CD14-positive monocyte (primary cell): ENCODE measurements around the gene EVA1B. TPM values are rescaled to one million over a fixed set of nuclear protein-coding genes. Genes with fewer than 3 reads are reported as not detected.

Experiments used
- DNase-seq, 3 donors: peaks; one replicate each; pipeline ENCODE4 v3.0.0-alpha.2; 2011 to 2022
- H2AFZ ChIP-seq: 2 replicates; pipeline ENCODE4 v1.6.0; 2012; ENCODE audit warnings: mild to moderate bottlenecking, low read depth, low read length, inconsistent platforms; ENCODE audit not compliant: insufficient read depth, poor library complexity, severe bottlenecking
- H3K27ac ChIP-seq, 2 donors: 1 replicate in 1 of 2; 2 replicates in 1 of 2; pipeline ENCODE4 v1.5.1; 2012 to 2013; ENCODE audit warnings: low read length in 2 of 2, control low read depth in 1 of 2, inconsistent platforms in 1 of 2, low read depth in 1 of 2, mild to moderate bottlenecking in 1 of 2
- H3K27me3 ChIP-seq, 2 donors: one replicate each; pipeline versions ENCODE4 v1.6.0 to v1.6.1; 2011 to 2013; ENCODE audit warnings: low read length in 2 of 2; ENCODE audit not compliant: control insufficient read depth in 2 of 2, insufficient read depth in 2 of 2
- H3K36me3 ChIP-seq, 2 donors: replicated peaks in 1 of 2; 1 replicate in 1 of 2; 2 replicates in 1 of 2; pipeline versions ENCODE4 v1.5.1 to v1.6.1; 2012 to 2013; ENCODE audit warnings: low read length in 2 of 2, control low read depth in 1 of 2, inconsistent platforms in 1 of 2, mild to moderate bottlenecking in 1 of 2; ENCODE audit not compliant: insufficient read depth in 2 of 2, control insufficient read depth in 1 of 2
- H3K4me1 ChIP-seq, 2 donors: 1 replicate in 1 of 2; 2 replicates in 1 of 2; pipeline versions ENCODE4 v1.5.1 to v1.6.1; 2012 to 2013; ENCODE audit warnings: low read length in 2 of 2, control low read depth in 1 of 2, inconsistent platforms in 1 of 2, mild to moderate bottlenecking in 1 of 2, moderate library complexity in 1 of 2; ENCODE audit not compliant: insufficient read depth in 2 of 2, control insufficient read depth in 1 of 2
- H3K4me2 ChIP-seq: replicated peaks from 2 replicates; pipeline ENCODE3; 2012; ENCODE audit warnings: low read length, moderate library complexity, mild to moderate bottlenecking; ENCODE audit not compliant: poor library complexity, severe bottlenecking; ENCODE audit errors: extremely low read depth
- H3K4me3 ChIP-seq, 3 experiments: fragments of 200-600 bp in 1 of 3; sonication (generic) in 1 of 3; replicated peaks in 1 of 3; 1 replicate in 2 of 3; 2 replicates in 1 of 3; pipeline ENCODE4 v1.5.1; 2011 to 2013; ENCODE audit warnings: low read length in 3 of 3, mild to moderate bottlenecking in 3 of 3, control low read depth in 2 of 3, low read depth in 2 of 3, inconsistent platforms in 1 of 3, moderate library complexity in 1 of 3
- H3K79me2 ChIP-seq: 2 replicates; pipeline ENCODE4 v1.6.0; 2012; ENCODE audit warnings: mild to moderate bottlenecking, control low read depth, inconsistent platforms, low read length, moderate library complexity; ENCODE audit not compliant: insufficient read depth
- H3K9ac ChIP-seq: 2 replicates; pipeline ENCODE4 v1.6.0; 2017; ENCODE audit warnings: low read length, mild to moderate bottlenecking; ENCODE audit not compliant: insufficient read depth, poor library complexity, severe bottlenecking
- H3K9me3 ChIP-seq, 2 donors: replicated peaks in 1 of 2; 1 replicate in 1 of 2; 2 replicates in 1 of 2; pipeline versions ENCODE4 v1.5.1 to v1.6.1; 2012 to 2013; ENCODE audit warnings: low read length in 2 of 2, control low read depth in 1 of 2; ENCODE audit not compliant: control insufficient read depth in 1 of 2, insufficient read depth in 1 of 2
- H4K20me1 ChIP-seq: 2 replicates; pipeline ENCODE4 v1.6.0; 2012; ENCODE audit warnings: mild to moderate bottlenecking, low read length, control low read depth, moderate library complexity; ENCODE audit not compliant: insufficient read depth
- H3K27ac Mint-ChIP-seq, 7 donors: one replicate each; pipeline ENCODE4 v1.8.0; 2020; ENCODE audit warnings: mild to moderate bottlenecking in 7 of 7, mixed read lengths in 7 of 7, moderate library complexity in 6 of 7, inconsistent platforms in 2 of 7
- H3K27me3 Mint-ChIP-seq, 3 donors: one replicate each; pipeline ENCODE4 v1.8.0; 2021 to 2022; ENCODE audit warnings: low read depth in 3 of 3, mild to moderate bottlenecking in 3 of 3, mixed read lengths in 3 of 3, moderate library complexity in 3 of 3, inconsistent platforms in 1 of 3
- H3K36me3 Mint-ChIP-seq, 2 donors: one replicate each; pipeline ENCODE4 v1.8.0; 2020; ENCODE audit warnings: mixed read lengths in 2 of 2, inconsistent platforms in 1 of 2, mild to moderate bottlenecking in 1 of 2
- H3K4me1 Mint-ChIP-seq: one replicate; pipeline ENCODE4 v1.8.0; 2020; ENCODE audit warnings: mild to moderate bottlenecking, mixed read lengths
- H3K4me3 Mint-ChIP-seq, 2 donors: one replicate each; pipeline ENCODE4 v1.8.0; 2020; ENCODE audit warnings: mild to moderate bottlenecking in 2 of 2, mixed read lengths in 2 of 2, moderate library complexity in 1 of 2
- H3K9me3 Mint-ChIP-seq, 7 donors: one replicate each; pipeline ENCODE4 v1.8.0; 2020 to 2022; ENCODE audit warnings: mixed read lengths in 7 of 7, mild to moderate bottlenecking in 6 of 7, moderate library complexity in 6 of 7, inconsistent platforms in 2 of 7
- CTCF ChIP-seq: fragments of 200-600 bp; IDR thresholded peaks from one replicate; pipeline ENCODE4 v1.8.0; 2022; ENCODE audit warnings: antibody characterized with exemption, mild to moderate bottlenecking
- WGBS: methylation state at CpG from one replicate; pipeline ENCODE4 v1.1.5; 2013; ENCODE audit warnings: missing lambda C conversion rate; ENCODE audit not compliant: insufficient coverage; 5-methylcytosine and 5-hydroxymethylcytosine counted together
- intact Hi-C, 2 donors: fragments of 100-400 bp; cut with micrococcal nuclease; formaldehyde crosslinking; loops; one replicate each; pipeline versions ENCODE4 v1.15.0 to v1.15.1; 2023
- polyA plus RNA-seq, 3 donors: library from polyadenylated mRNA; depleted of rRNA in 1 of 3; unstranded in 2 of 3; stranded (reverse) in 1 of 3; fragments of 300-500 nt in 2 of 3; fragments of >200 nt in 1 of 3; fragmentation: Illumina TruSeq in 2 of 3; gene quantifications; 1 replicate in 2 of 3; 2 replicates in 1 of 3; pipeline ENCODE4 v1.2.3, GENCODE V29; 2012 to 2021

EVA1B gene
- polyA plus RNA-seq, 3 donors, result 13.7 to 19.1 (median 16.6) TPM

- intact Hi-C loops, result loop anchor here in 1 of 2 donors (2.0 kb wide), 1 partner anchor 18 kb away; no protein-coding TSS in a partner anchor
- peak overlapping the region; percentile 66 to 93 (median 80) for H3K27ac Mint-ChIP-seq
- H3K4me1 ChIP-seq, result peaks cover 34 to 41% of the 10 kb centered on the region in 2 donors
- peaks cover 65 to 75% of the 10 kb centered on the region in 2 donors for H3K36me3 ChIP-seq
- H3K4me3 Mint-ChIP-seq, result peak overlapping the region; percentile 43 to 74
- no peaks in the 10 kb centered on the region for H3K9me3 ChIP-seq
- H4K20me1 ChIP-seq, result peaks cover 72% of the 10 kb centered on the region
- no peaks in the 10 kb centered on the region for H3K79me2 ChIP-seq
- no peak overlapping the region for H2AFZ ChIP-seq
- peak overlapping the region; percentile 37 for H3K9ac ChIP-seq
- H3K9me3 Mint-ChIP-seq, result peaks cover 0 to 2% (median 0%) of the 10 kb centered on the region in 7 donors
- 2% methylated on average over 11 of the region's 13 CpGs for WGBS
- peaks cover 78 to 89% of the 10 kb centered on the region in 2 donors for H3K36me3 Mint-ChIP-seq
- no peak for TF ChIP-seq CTCF
- H3K27me3 Mint-ChIP-seq, result no peaks in the 10 kb centered on the region
- H3K27me3 ChIP-seq, result no peaks in the 10 kb centered on the region
- peak overlapping the region; percentile 33 for H3K4me2 ChIP-seq
- peak overlapping the region in 1 of 3 experiments; percentile 7 for H3K4me3 ChIP-seq
- DNase-seq, result peak; percentile 42 to 73 (median 60)
- H3K27ac ChIP-seq, result peak overlapping the region; percentile 26 to 72
- peaks cover 37% of the 10 kb centered on the region for H3K4me1 Mint-ChIP-seq
These were observed 27.3 kb upstream of the EVA1B start for GRCh38 chr1:36350659-36351226.

GRCh38 chr1:36349839-36350238, 26.4 kb upstream of the EVA1B start:
- Mint-ChIP-seq H3K4me3 (no peak overlapping the region), H3K27ac (peak overlapping the region in 1 of 7 donors; percentile 93), H3K9me3 (peaks cover 0 to 2% (median 0%) of the 10 kb centered on the region in 7 donors), H3K36me3 (peaks cover 77 to 89% of the 10 kb centered on the region in 2 donors), H3K27me3 (no peaks in the 10 kb centered on the region), H3K4me1 (peaks cover 37% of the 10 kb centered on the region)
- Histone ChIP-seq H3K27me3 (no peaks in the 10 kb centered on the region), H3K4me3 (peak overlapping the region in 1 of 3 experiments; percentile 7), H2AFZ (no peak overlapping the region), H3K9ac (peak overlapping the region; percentile 37), H3K9me3 (no peaks in the 10 kb centered on the region), H4K20me1 (peaks cover 70% of the 10 kb centered on the region), H3K4me2 (no peak overlapping the region), H3K27ac (peak overlapping the region; percentile 26 to 72), H3K4me1 (peaks cover 34 to 41% of the 10 kb centered on the region in 2 donors), H3K79me2 (no peaks in the 10 kb centered on the region), H3K36me3 (peaks cover 64 to 75% of the 10 kb centered on the region in 2 donors)
- no peak for DNase-seq
- WGBS, result 96% methylated on average over 15 of the region's 16 CpGs
- TF ChIP-seq CTCF, result no peak
- intact Hi-C loops, result loop anchor here in 1 of 2 donors (2.0 kb wide), 1 partner anchor 19 kb away; no protein-coding TSS in a partner anchor
